OCI-LY3 (cell line): ENCODE results near the gene FMNL3.

Experiments used
- H2AFZ ChIP-seq: fragments of 200-600, 300-600 bp; shearing (Covaris generic); 2 replicates; pipeline ENCODE4 v1.6.0; 2014; ENCODE audit warnings: antibody characterized with exemption, low read depth, low read length
- H3K27ac ChIP-seq: fragments of 200-600, 300-600 bp; sonication (generic); 2 replicates; pipeline ENCODE4 v1.5.1; 2014; ENCODE audit warnings: mild to moderate bottlenecking, low read length, moderate library complexity, mixed read lengths
- H3K27me3 ChIP-seq: fragments of 200-600, 300-600 bp; sonication (generic); 2 replicates; pipeline ENCODE4 v1.6.1; 2014; ENCODE audit warnings: low read depth, low read length, mixed read lengths
- H3K36me3 ChIP-seq: fragments of 200-600, 300-600 bp; sonication (generic); replicated peaks from 2 replicates; pipeline ENCODE3; 2014; ENCODE audit warnings: low read depth, low read length, mixed read lengths
- H3K4me1 ChIP-seq: fragments of 300-600, 200-600 bp; sonication (generic); 2 replicates; pipeline ENCODE4 v1.6.1; 2014; ENCODE audit warnings: low read length, mixed read lengths
- H3K4me2 ChIP-seq: fragments of 200-600, 300-600 bp; sonication (generic); 2 replicates; pipeline ENCODE4 v1.6.1; 2014; ENCODE audit warnings: low read length, mixed read lengths
- H3K4me3 ChIP-seq: fragments of 300-600, 200-600 bp; sonication (generic); 2 replicates; pipeline ENCODE4 v1.5.1; 2014; ENCODE audit warnings: antibody characterized with exemption, mild to moderate bottlenecking, low read length, moderate library complexity
- H3K79me2 ChIP-seq: fragments of 300-600, 200-600 bp; shearing (Covaris generic); 2 replicates; pipeline ENCODE4 v1.6.1; 2014; ENCODE audit warnings: mild to moderate bottlenecking, low read length, mixed read lengths
- H3K9ac ChIP-seq: fragments of 300-600, 200-600 bp; shearing (Covaris generic); 2 replicates; pipeline ENCODE4 v1.6.0; 2014; ENCODE audit warnings: mild to moderate bottlenecking, low read length, moderate library complexity
- H3K9me3 ChIP-seq: fragments of 200-600, 300-600 bp; shearing (Covaris generic); 2 replicates; pipeline ENCODE4 v1.6.1; 2014; ENCODE audit warnings: low read length, mixed read lengths; ENCODE audit not compliant: insufficient read depth
- H4K20me1 ChIP-seq: fragments of 200-600, 300-600 bp; sonication (generic); 2 replicates; pipeline ENCODE4 v1.6.1; 2016; ENCODE audit warnings: low read length, mixed read lengths; ENCODE audit not compliant: insufficient read depth
- EZH2phosphoT487 ChIP-seq: fragments of 200-600 bp; shearing (Covaris generic); IDR thresholded peaks from 2 replicates; pipeline ENCODE4 v1.6.1; 2018; ENCODE audit warnings: antibody characterized with exemption, mixed run types, low read depth
- TF ChIP-seq, protein P1 (sequence below): fragments of 200-600, 300-600 bp; sonication (generic); IDR thresholded peaks from 2 replicates; pipeline ENCODE4 v1.5.1; 2014; ENCODE audit warnings: antibody characterized with exemption, low read length, low read depth

Gene FMNL3

DNA sequence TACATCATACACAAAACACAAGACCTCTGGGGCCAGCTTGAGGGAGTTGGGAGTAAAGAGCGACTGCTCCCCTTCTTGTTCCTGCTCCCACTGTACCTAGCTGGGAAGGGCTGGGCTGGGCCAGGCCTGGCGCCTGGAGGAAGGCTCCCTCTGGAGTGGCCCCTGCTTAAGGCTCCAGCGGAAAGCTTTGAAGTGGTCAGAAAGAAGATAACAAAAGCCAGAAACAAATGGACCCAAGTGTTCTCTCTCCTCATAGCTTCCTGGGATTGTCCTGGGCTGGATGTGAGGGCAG, 58.5 kb downstream of the FMNL3 start:
- Histone ChIP-seq H3K27me3 (no peaks in the 10 kb centered on the region), H3K4me3 (no peak overlapping the region), H3K79me2 (no peaks in the 10 kb centered on the region), H3K9me3 (no peaks in the 10 kb centered on the region), H3K27ac (no peak overlapping the region), H3K4me2 (no peak overlapping the region), H3K36me3 (peaks cover 87% of the 10 kb centered on the region), H4K20me1 (no peaks in the 10 kb centered on the region), H3K9ac (no peak overlapping the region), H2AFZ (no peak overlapping the region), H3K4me1 (peaks cover 9% of the 10 kb centered on the region)
- no peak for TF ChIP-seq EZH2phosphoT487
- TF ChIP-seq, protein P1, sequence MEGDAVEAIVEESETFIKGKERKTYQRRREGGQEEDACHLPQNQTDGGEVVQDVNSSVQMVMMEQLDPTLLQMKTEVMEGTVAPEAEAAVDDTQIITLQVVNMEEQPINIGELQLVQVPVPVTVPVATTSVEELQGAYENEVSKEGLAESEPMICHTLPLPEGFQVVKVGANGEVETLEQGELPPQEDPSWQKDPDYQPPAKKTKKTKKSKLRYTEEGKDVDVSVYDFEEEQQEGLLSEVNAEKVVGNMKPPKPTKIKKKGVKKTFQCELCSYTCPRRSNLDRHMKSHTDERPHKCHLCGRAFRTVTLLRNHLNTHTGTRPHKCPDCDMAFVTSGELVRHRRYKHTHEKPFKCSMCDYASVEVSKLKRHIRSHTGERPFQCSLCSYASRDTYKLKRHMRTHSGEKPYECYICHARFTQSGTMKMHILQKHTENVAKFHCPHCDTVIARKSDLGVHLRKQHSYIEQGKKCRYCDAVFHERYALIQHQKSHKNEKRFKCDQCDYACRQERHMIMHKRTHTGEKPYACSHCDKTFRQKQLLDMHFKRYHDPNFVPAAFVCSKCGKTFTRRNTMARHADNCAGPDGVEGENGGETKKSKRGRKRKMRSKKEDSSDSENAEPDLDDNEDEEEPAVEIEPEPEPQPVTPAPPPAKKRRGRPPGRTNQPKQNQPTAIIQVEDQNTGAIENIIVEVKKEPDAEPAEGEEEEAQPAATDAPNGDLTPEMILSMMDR = no peak

DNA sequence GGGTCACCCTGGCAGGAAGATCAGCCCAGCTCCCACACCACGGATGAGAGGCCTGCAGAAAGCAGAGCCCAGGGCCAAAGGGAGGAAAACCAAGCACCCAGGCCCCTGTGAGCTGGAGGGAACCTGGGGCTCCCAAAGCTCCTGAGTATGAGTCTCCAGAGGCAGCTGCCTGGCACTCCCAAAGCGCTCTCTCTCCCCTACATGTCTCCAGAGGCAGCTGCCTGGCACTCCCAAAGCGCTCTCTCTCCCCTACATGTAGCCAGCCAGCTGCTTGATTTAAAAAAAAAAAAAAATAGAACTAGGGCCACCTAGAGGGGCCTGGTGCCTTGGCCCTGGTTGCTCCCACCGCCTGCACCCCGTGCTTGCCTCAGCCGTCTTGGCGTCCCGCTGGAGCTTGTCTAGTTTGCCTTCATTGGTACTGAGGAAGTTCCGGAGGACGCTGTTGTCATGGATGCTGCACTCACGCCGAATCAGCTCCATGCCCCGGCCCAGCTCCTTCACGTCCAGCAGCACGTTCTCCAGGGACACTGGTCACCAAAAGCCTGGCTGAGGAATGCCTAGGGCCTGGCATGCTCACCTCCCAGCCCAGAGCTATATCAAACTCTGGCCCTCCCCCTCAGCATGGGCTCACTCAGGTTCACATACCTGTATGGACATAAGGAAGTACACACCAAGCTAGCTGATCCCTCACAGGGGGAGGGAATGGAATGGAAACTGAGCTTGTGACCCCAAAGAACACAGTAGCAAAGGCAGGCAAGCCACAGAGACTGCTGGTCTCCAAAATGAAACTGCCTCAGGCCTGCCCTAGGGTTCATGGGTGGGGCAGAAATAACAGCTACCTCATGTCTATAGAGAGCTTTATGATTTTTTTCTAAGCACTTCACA, 59.1 kb downstream of the FMNL3 start:
- Histone ChIP-seq H4K20me1 (no peaks in the 10 kb centered on the region), H3K9me3 (no peaks in the 10 kb centered on the region), H3K4me1 (peaks cover 9% of the 10 kb centered on the region), H3K4me3 (no peak overlapping the region), H3K79me2 (no peaks in the 10 kb centered on the region), H3K27me3 (no peaks in the 10 kb centered on the region), H3K27ac (no peak overlapping the region), H3K9ac (no peak overlapping the region), H3K4me2 (no peak overlapping the region), H3K36me3 (peaks cover 84% of the 10 kb centered on the region), H2AFZ (no peak overlapping the region)
- no peak for TF ChIP-seq EZH2phosphoT487
- TF ChIP-seq, protein P1 = no peak

DNA sequence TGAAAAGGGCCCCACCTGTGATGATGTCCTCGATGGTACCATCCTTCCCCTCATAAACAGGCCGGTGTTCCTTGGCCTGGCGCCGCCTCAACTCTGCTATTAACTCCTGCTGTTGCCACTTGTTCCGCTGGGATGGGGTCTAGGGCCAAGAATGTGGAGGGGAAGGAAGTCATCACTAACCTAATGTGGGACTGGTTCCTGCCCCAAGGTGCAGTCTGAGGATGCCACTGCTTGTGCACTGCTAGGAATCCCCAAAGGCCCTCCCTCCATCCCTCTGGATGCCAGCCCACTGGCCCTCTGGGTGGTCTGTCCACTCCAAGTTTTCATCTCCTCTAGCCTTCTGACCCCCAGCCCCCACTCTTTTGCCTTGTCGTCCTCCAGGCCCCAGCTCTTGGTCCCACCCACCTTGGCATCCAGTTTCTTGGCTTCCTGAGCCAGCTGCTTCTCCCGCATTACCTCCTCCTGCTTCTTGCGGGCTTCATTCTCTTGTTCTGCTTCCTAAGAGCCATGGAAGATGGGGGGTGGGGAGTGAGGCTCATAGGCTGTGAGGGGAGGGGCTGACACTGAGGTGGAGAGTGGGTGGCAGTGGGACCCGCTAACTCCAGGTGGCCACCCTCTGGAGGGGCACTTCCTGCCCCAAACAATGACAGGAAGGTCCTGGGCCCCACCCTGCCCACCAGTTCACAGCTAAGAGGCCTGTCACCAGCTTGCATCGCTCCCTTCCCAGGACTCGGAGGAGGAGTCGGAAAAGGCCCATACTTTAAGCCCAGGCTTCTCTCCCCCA, 60.1 kb downstream of the FMNL3 start:
- H3K4me3 ChIP-seq = no peak overlapping the region
- H3K79me2 ChIP-seq = no peaks in the 10 kb centered on the region
- no peaks in the 10 kb centered on the region for H4K20me1 ChIP-seq
- no peaks in the 10 kb centered on the region for H3K27me3 ChIP-seq
- TF ChIP-seq, protein P1 = no peak
- no peak for TF ChIP-seq EZH2phosphoT487
- H3K4me2 ChIP-seq = no peak overlapping the region
- no peak overlapping the region for H2AFZ ChIP-seq
- peaks cover 9% of the 10 kb centered on the region for H3K4me1 ChIP-seq
- no peaks in the 10 kb centered on the region for H3K9me3 ChIP-seq
- H3K36me3 ChIP-seq = peaks cover 79% of the 10 kb centered on the region
- H3K9ac ChIP-seq = no peak overlapping the region
- no peak overlapping the region for H3K27ac ChIP-seq

DNA sequence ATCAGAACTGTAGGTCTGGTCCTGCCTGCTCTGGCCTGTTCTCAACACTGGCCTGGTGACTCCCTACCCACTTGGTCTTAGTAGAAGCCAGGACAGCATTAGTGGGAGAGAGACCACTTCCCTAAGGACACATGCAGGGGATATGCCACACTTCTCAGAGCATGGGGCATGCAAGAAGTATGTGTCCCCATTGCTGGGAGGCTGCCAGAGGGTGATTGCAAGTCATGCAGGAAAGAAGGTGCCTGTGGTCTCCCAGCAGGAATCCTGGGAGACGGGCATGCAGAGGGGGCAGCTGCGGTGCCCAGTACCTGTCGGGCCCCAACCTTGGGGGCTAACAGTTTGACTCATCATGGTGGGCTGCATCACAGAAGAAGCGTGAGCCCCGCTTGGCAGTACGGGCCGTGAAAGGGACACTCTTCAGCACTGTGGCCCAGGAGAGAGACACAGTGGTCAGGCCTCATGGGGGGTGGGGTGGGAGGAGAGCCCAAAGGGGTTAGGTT, 60.8 kb downstream of the FMNL3 start:
- Histone ChIP-seq H4K20me1 (no peaks in the 10 kb centered on the region; the same call in 1 of the 2 replicates), H3K4me2 (no peak overlapping the region), H3K9ac (no peak overlapping the region), H3K9me3 (no peaks in the 10 kb centered on the region), H3K4me3 (no peak overlapping the region), H3K36me3 (peaks cover 79% of the 10 kb centered on the region), H2AFZ (no peak overlapping the region), H3K79me2 (no peaks in the 10 kb centered on the region), H3K27ac (no peak overlapping the region), H3K27me3 (no peaks in the 10 kb centered on the region), H3K4me1 (peaks cover 9% of the 10 kb centered on the region)
- no peak for TF ChIP-seq EZH2phosphoT487
